Measurements from ENCODE around the gene RHOB.

RHOB gene

GRCh38 chr2:20436716-20437470, 10.0 kb upstream of the RHOB start:
- DNase-seq (ENCODE audit: low read depth in 2 of 2), result no peak

- DNase-seq (ENCODE audit: low read depth in 2 of 2), result no peak
These were observed 8.3 kb upstream of the RHOB start for GRCh38 chr2:20438334-20439192.

- no peak for DNase-seq (ENCODE audit: low read depth in 2 of 2)
These were observed 7.7 kb upstream of the RHOB start for GRCh38 chr2:20439193-20439475.

- DNase-seq (ENCODE audit: low read depth in 2 of 2), result no peak
These were observed 7.4 kb upstream of the RHOB start for GRCh38 chr2:20439503-20439902.

GRCh38 chr2:20440001-20440560, 6.8 kb upstream of the RHOB start:
- no peak for DNase-seq (ENCODE audit: low read depth in 2 of 2)

- no peak for DNase-seq (ENCODE audit: low read depth in 2 of 2)
These were observed 3.5 kb upstream of the RHOB start for GRCh38 chr2:20443276-20443920.

- DNase-seq (ENCODE audit: low read depth in 2 of 2), result no peak
These were observed 2.5 kb upstream of the RHOB start for GRCh38 chr2:20444101-20444992.

- DNase-seq (ENCODE audit: low read depth in 2 of 2), result no peak
These were observed 1.6 kb upstream of the RHOB start for GRCh38 chr2:20444993-20445910.

- no peak for DNase-seq (ENCODE audit: low read depth in 2 of 2)
These were observed 488 bp upstream of the RHOB start for GRCh38 chr2:20446255-20446916.

- peak in 1 of 2 donors; percentile 7 for DNase-seq (ENCODE audit: low read depth in 2 of 2)
These were observed 767 bp downstream of the RHOB start for GRCh38 chr2:20447437-20448245.

GRCh38 chr2:20448246-20448976, 1.5 kb downstream of the RHOB start:
- DNase-seq (ENCODE audit: low read depth in 2 of 2), result no peak

GRCh38 chr2:20448977-20449306, 2.1 kb downstream of the RHOB start:
- no peak for DNase-seq (ENCODE audit: low read depth in 2 of 2)

- no peak for DNase-seq (ENCODE audit: low read depth in 2 of 2)
These were observed 2.8 kb downstream of the RHOB start for GRCh38 chr2:20449501-20450200.

GRCh38 chr2:20450201-20450999, 3.5 kb downstream of the RHOB start:
- DNase-seq (ENCODE audit: low read depth in 2 of 2), result no peak

- no peak for DNase-seq (ENCODE audit: low read depth in 2 of 2)
These were observed 4.1 kb downstream of the RHOB start for GRCh38 chr2:20451000-20451290.

- DNase-seq (ENCODE audit: low read depth in 2 of 2), result no peak
These were observed 4.5 kb downstream of the RHOB start for GRCh38 chr2:20451341-20451740.

Measured in activated CD8-positive, alpha-beta memory T cell treated with anti-CD3 and anti-CD28 coated beads for 4 hours (primary cell).